Cardiac septum (tissue), 1 donor: Measurements from ENCODE around the gene METTL25B. TPM values are rescaled to one million over a fixed set of nuclear protein-coding genes. Genes with fewer than 3 reads are reported as not detected.
"Not testable (repeated sequence)": the region's sequence is repeated elsewhere in the genome, so short reads cannot be mapped to it uniquely, and the experiment has no call there.

Source experiments
- DNase-seq: peaks from one replicate; pipeline ENCODE4 v3.0.0-alpha.2; 2020; ENCODE audit warnings: low spot score
- intact Hi-C: fragments of 100-400 bp; cut with DNase I; formaldehyde crosslinking; loops from one replicate; pipeline ENCODE4 v1.14.0; 2022
- total RNA-seq: library from RNA; stranded (reverse); fragmentation: NEBNext Ultra II Directional; extraction: Animal tissue kit (Norgen Biotek cat#: 25700); gene quantifications from one replicate; pipeline ENCODE4 v1.2.1, GENCODE V29; 2021
- donor health status: DM: no; HTN: no; CAD: no.

The METTL25B gene
- total RNA-seq, 1 donor from 2014 or later = 14.7 TPM

GRCh38 chr1:156760092-156760795, 32.0 kb downstream of the METTL25B start:
- DNase-seq = no peak
- intact Hi-C loops = loop anchor here (10.0 kb wide), 1 partner anchor 285 kb away; the partner anchor contains the start of gene ARHGEF11

- intact Hi-C loops = loop anchor here (10.0 kb wide), 1 partner anchor 284 kb away; the partner anchor contains the start of gene ARHGEF11
- no peak for DNase-seq
Measured at GRCh38 chr1:156760796-156761104, 32.5 kb downstream of the METTL25B start.

- intact Hi-C loops = loop anchor here (5.0 to 10.0 kb wide), 2 partner anchors 38 to 280 kb away; partner anchors contain the start of genes ARHGEF11, ISG20L2 and METTL25B
- not testable (repeated sequence) for DNase-seq
Measured at GRCh38 chr1:156765136-156765535, 36.9 kb downstream of the METTL25B start.

GRCh38 chr1:156765666-156766065, 37.4 kb downstream of the METTL25B start:
- DNase-seq = no peak
- intact Hi-C loops = loop anchor here (1.0 to 10.0 kb wide), 3 partner anchors 13 to 279 kb away; partner anchors contain the start of genes ARHGEF11, ISG20L2 and METTL25B

- intact Hi-C loops = loop anchor here (1.0 to 10.0 kb wide), 4 partner anchors 14 to 278 kb away; partner anchors contain the start of genes ARHGEF11, ISG20L2, METTL25B and MRPL24
- DNase-seq = no peak
Measured at GRCh38 chr1:156766298-156767100, 38.2 kb downstream of the METTL25B start.

GRCh38 chr1:156767101-156767878, 39.0 kb downstream of the METTL25B start, which contains the start of gene PRCC:
PRCC (plus strand) TSS chr1:156767535; CDS start chr1:156767772, 237 bp downstream.
- intact Hi-C loops = loop anchor here (1.0 to 10.0 kb wide), 3 partner anchors 26 to 278 kb away; partner anchors contain the start of genes ARHGEF11, ISG20L2, METTL25B and MRPL24
- DNase-seq = peak; percentile 99

- intact Hi-C loops = loop anchor here (1.0 to 10.0 kb wide), 3 partner anchors 27 to 277 kb away; partner anchors contain the start of genes ARHGEF11, ISG20L2, METTL25B and MRPL24
- no peak for DNase-seq
Measured at GRCh38 chr1:156767879-156768604, 39.8 kb downstream of the METTL25B start.

- DNase-seq = no peak
- intact Hi-C loops = loop anchor here (5.0 to 10.0 kb wide), 2 partner anchors 41 to 276 kb away; partner anchors contain the start of genes ARHGEF11, ISG20L2 and METTL25B
Measured at GRCh38 chr1:156768610-156769295, 40.5 kb downstream of the METTL25B start.

- intact Hi-C loops = no loop called here
- no peak for DNase-seq
Measured at GRCh38 chr1:156772222-156772621, 44.0 kb downstream of the METTL25B start.

- intact Hi-C loops = no loop called here
- DNase-seq = no peak
Measured at GRCh38 chr1:156772728-156773497, 44.6 kb downstream of the METTL25B start.

GRCh38 chr1:156773607-156774006, 45.3 kb downstream of the METTL25B start:
- no peak for DNase-seq
- intact Hi-C loops = no loop called here

- intact Hi-C loops = no loop called here
- no peak for DNase-seq
Measured at GRCh38 chr1:156775799-156776198, 47.5 kb downstream of the METTL25B start.

- intact Hi-C loops = no loop called here
- DNase-seq = no peak
Measured at GRCh38 chr1:156776942-156777341, 48.7 kb downstream of the METTL25B start.

GRCh38 chr1:156777573-156777972, 49.3 kb downstream of the METTL25B start:
- intact Hi-C loops = no loop called here
- DNase-seq = no peak

- intact Hi-C loops = no loop called here
- no peak for DNase-seq
Measured at GRCh38 chr1:156781585-156782186, 53.4 kb downstream of the METTL25B start.

GRCh38 chr1:156785458-156785857, 57.2 kb downstream of the METTL25B start:
- intact Hi-C loops = no loop called here
- DNase-seq = no peak
